B cell (primary cell): Measurements from ENCODE around the gene STOX2. TPM values are rescaled to one million over a fixed set of nuclear protein-coding genes. Genes with fewer than 3 reads are reported as not detected.

Experiments used
- ATAC-seq: fragments of 200-7000 bp; cut with Tn5 transposase; one replicate; pipeline ENCODE4 v1.10.0; 2021; ENCODE audit warnings: low read depth, mild to moderate bottlenecking, moderate number of reproducible peaks, moderate library complexity
- CTCF ChIA-PET: fragments of 350-600 bp; sonication (Branson Sonifier 250); formaldehyde crosslinking; loops from one replicate; lab custom pipeline; 2021; ENCODE audit warnings: antibody characterized with exemption, inconsistent platforms; lab: Charles Lee
- POLR2A ChIA-PET: fragments of 350-600 bp; sonication (Branson Sonifier 250); formaldehyde crosslinking; loops from one replicate; lab custom pipeline; 2021; ENCODE audit warnings: antibody characterized with exemption; lab: Charles Lee
- DNase-seq: peaks from one replicate; pipeline ENCODE4 v3.0.0; 2013
- H2AFZ ChIP-seq: 2 replicates; pipeline ENCODE4 v1.6.1; 2012; ENCODE audit warnings: mild to moderate bottlenecking, low read depth, low read length; ENCODE audit not compliant: insufficient read depth, poor library complexity, severe bottlenecking
- H3K27ac ChIP-seq, 2 donors: 1 replicate in 1 of 2; 2 replicates in 1 of 2; pipeline ENCODE4 v1.5.1; 2012 to 2013; ENCODE audit warnings: low read length in 2 of 2, mild to moderate bottlenecking in 2 of 2, moderate library complexity in 1 of 2
- H3K27me3 ChIP-seq, 4 experiments: fragments of 200-600 bp in 1 of 4; sonication (generic) in 1 of 4; replicated peaks in 1 of 4; 1 replicate in 2 of 4; 2 replicates in 2 of 4; pipeline versions ENCODE4 v1.6.1 to v1.7.0; 2013 to 2016; ENCODE audit warnings: low read length in 3 of 4, mild to moderate bottlenecking in 2 of 4, mixed read lengths in 1 of 4, moderate library complexity in 1 of 4; ENCODE audit not compliant: insufficient read depth in 4 of 4, control insufficient read depth in 3 of 4; ENCODE audit errors: control extremely low read depth in 1 of 4
- H3K36me3 ChIP-seq, 2 experiments: replicated peaks in 1 of 2; 1 replicate in 1 of 2; 2 replicates in 1 of 2; pipeline versions ENCODE4 v1.6.1 to v1.7.1; 2013; ENCODE audit warnings: low read length in 1 of 2; ENCODE audit not compliant: insufficient read depth in 2 of 2, control insufficient read depth in 1 of 2; ENCODE audit errors: control extremely low read depth in 1 of 2, extremely low read depth in 1 of 2
- H3K4me1 ChIP-seq, 2 donors: fragments of 200-600 bp in 1 of 2; sonication (generic) in 1 of 2; 1 replicate in 1 of 2; 2 replicates in 1 of 2; pipeline versions ENCODE4 v1.5.1 to v1.6.1; 2013 to 2017; ENCODE audit warnings: low read length in 2 of 2; ENCODE audit not compliant: control insufficient read depth in 2 of 2, insufficient read depth in 2 of 2
- H3K4me2 ChIP-seq: replicated peaks from 2 replicates; pipeline ENCODE3; 2012; ENCODE audit warnings: mild to moderate bottlenecking, low read depth, low read length; ENCODE audit not compliant: poor library complexity, severe bottlenecking
- H3K4me3 ChIP-seq, 5 experiments: fragments of 200-600 bp in 1 of 5; sonication (generic) in 1 of 5; 1 replicate in 3 of 5; 2 replicates in 2 of 5; pipeline versions ENCODE4 v1.5.1 to v1.7.0; 2011 to 2016; ENCODE audit warnings: low read length in 4 of 5, mild to moderate bottlenecking in 4 of 5, low read depth in 2 of 5, control low read depth in 1 of 5, moderate library complexity in 1 of 5; ENCODE audit not compliant: insufficient read depth in 1 of 5; ENCODE audit errors: control extremely low read depth in 1 of 5, extremely low read depth in 1 of 5
- H3K79me2 ChIP-seq: fragments of 200-600 bp; sonication (generic); one replicate; pipeline ENCODE4 v1.6.0; 2016; ENCODE audit warnings: low read length; ENCODE audit not compliant: control insufficient read depth, insufficient read depth
- H3K9ac ChIP-seq: fragments of 200-600 bp; sonication (generic); 2 replicates; pipeline ENCODE4 v1.6.1; 2017; ENCODE audit warnings: mild to moderate bottlenecking, low read length, moderate library complexity
- H3K9me3 ChIP-seq, 3 donors: one replicate each; pipeline versions ENCODE4 v1.6.1 to v1.7.1; 2013; ENCODE audit warnings: low read length in 2 of 3; ENCODE audit not compliant: control insufficient read depth in 2 of 3, insufficient read depth in 1 of 3; ENCODE audit errors: control extremely low read depth in 1 of 3
- H4K20me1 ChIP-seq: 2 replicates; pipeline ENCODE4 v1.6.0; 2012; ENCODE audit warnings: mild to moderate bottlenecking, low read length; ENCODE audit not compliant: insufficient read depth, control insufficient read depth, poor library complexity, severe bottlenecking
- H3K27ac Mint-ChIP-seq: one replicate; pipeline ENCODE4 v1.8.0; 2021; ENCODE audit warnings: mixed read lengths
- H3K27me3 Mint-ChIP-seq: one replicate; pipeline ENCODE4 v1.8.0; 2021; ENCODE audit warnings: mixed read lengths
- H3K4me1 Mint-ChIP-seq: one replicate; pipeline ENCODE4 v1.8.0; 2021; ENCODE audit warnings: mixed read lengths
- H3K4me3 Mint-ChIP-seq: one replicate; pipeline ENCODE4 v1.8.0; 2021; ENCODE audit warnings: mixed read lengths
- H3K9me3 Mint-ChIP-seq: one replicate; pipeline ENCODE4 v1.8.0; 2022; ENCODE audit warnings: mixed read lengths; ENCODE audit not compliant: insufficient read depth
- CTCF ChIP-seq: fragments of 200-600 bp; IDR thresholded peaks from one replicate; pipeline ENCODE4 v1.8.0; 2022; ENCODE audit warnings: antibody characterized with exemption, mild to moderate bottlenecking
- EZH2 ChIP-seq: IDR thresholded peaks from 2 replicates; pipeline ENCODE4 v1.6.1; 2012; ENCODE audit warnings: borderline replicate concordance, low read depth, mild to moderate bottlenecking, moderate library complexity, low read length; ENCODE audit not compliant: insufficient read depth, poor library complexity, severe bottlenecking
- WGBS: methylation state at CpG from one replicate; pipeline ENCODE4 v1.1.5; 2013; ENCODE audit warnings: missing lambda C conversion rate; ENCODE audit not compliant: insufficient coverage; 5-methylcytosine and 5-hydroxymethylcytosine counted together
- intact Hi-C: fragments of 100-400 bp; cut with micrococcal nuclease; formaldehyde crosslinking; loops from one replicate; pipeline ENCODE4 v1.10.0; 2022
- polyA plus RNA-seq: library from polyadenylated mRNA; depleted of rRNA; stranded (reverse); fragments of >200 nt; gene quantifications from 2 replicates; pipeline ENCODE4 v1.2.3, GENCODE V29; 2012
- total RNA-seq, 2 donors: library from RNA; stranded (reverse); fragments of 120-200 nt in 1 of 2; gene quantifications; 1 replicate in 1 of 2; 2 replicates in 1 of 2; pipeline versions ENCODE4 v1.2.3 to v1.2.4, GENCODE V29; 2013 to 2022

The STOX2 gene
- total and polyA plus RNA-seq, 2 donors (not counting 1 experiment from before 2014, with no cell fraction given): under 0.01 TPM; not detected in 1

DNA sequence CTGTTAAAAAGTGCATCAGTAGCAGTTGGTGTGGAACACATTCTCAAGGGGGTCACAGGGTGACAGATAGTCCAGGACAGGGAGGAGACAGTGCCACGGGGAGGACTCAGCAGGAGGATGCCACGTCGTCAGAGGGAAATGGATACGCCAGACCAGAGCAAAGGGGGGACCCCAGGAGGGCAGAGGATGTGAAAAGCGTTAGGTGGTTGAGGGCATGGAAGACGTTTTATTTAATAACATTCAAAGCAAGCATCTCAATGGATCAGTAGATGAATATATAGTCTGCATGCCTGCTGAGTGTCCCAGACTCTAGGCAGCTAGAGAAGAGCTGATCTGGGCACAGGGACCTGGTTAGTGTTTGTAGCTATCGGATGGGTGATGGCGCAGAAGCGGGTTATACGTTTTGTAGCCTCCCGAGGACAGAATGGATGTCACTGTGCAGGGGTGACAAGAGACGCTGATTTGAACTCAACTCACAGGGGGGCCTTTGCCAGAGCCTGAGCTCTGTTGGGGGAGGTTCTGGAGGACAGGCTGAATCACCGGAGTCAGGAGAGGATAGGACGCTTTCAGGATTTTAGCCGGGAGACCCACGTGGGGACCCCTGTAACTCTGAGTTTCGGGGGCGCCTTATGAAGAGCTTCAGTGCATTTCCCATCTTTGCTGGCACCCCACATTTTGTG is 81.3 kb downstream of the STOX2 start:
- ChIA-PET CTCF (no interaction called here), POLR2A (no interaction called here)
- intact Hi-C loops: no loop called here
- Histone ChIP-seq H3K4me2 (no peak overlapping the region), H3K9ac (no peak overlapping the region), H2AFZ (no peak overlapping the region), H3K36me3 (no peaks in the 10 kb centered on the region), H4K20me1 (no peaks in the 10 kb centered on the region), H3K9me3 (peaks cover 0 to 2% (median 0%) of the 10 kb centered on the region in 3 donors), H3K4me3 (no peak overlapping the region), H3K79me2 (no peaks in the 10 kb centered on the region), H3K27ac (no peak overlapping the region), H3K27me3 (no peaks in the 10 kb centered on the region), H3K4me1 (no peaks in the 10 kb centered on the region)
- Mint-ChIP-seq H3K27ac (no peak overlapping the region), H3K4me1 (no peaks in the 10 kb centered on the region), H3K4me3 (no peak overlapping the region), H3K27me3 (peaks cover 9% of the 10 kb centered on the region), H3K9me3 (no peaks in the 10 kb centered on the region)
- DNase-seq: no peak
- WGBS: 91% methylated on average over 16 of the region's 18 CpGs
- ATAC-seq: no peak
- TF ChIP-seq CTCF: no peak
- no peak for TF ChIP-seq EZH2
